ENCODE measurements around the gene GNB1.
A peak's percentile ranks its signal among the peaks of the same experiment; 100 is the strongest.
"Not testable (repeated sequence)": the region's sequence is repeated elsewhere in the genome, so short reads cannot be mapped to it uniquely, and the experiment has no call there.

Gene GNB1

GRCh38 chr1:1892079-1892762 is 1.3 kb upstream of the GNB1 start:
- peaks cover 59% of the 10 kb centered on the region for H3K4me1 Mint-ChIP-seq (ENCODE audit: low read depth)
- H3K4me3 Mint-ChIP-seq = peak overlapping the region; percentile 88
- no peaks in the 10 kb centered on the region for H3K9me3 Mint-ChIP-seq
- peaks cover 12% of the 10 kb centered on the region for H3K36me3 Mint-ChIP-seq (ENCODE audit: low read depth)
- H3K27me3 Mint-ChIP-seq = no peaks in the 10 kb centered on the region
- H3K27ac Mint-ChIP-seq = peak overlapping the region; percentile 72

GRCh38 chr1:1891349-1892078 is 627 bp upstream of the GNB1 start:
- Mint-ChIP-seq H3K27me3 (no peaks in the 10 kb centered on the region), H3K36me3 (ENCODE audit: low read depth) (peaks cover 12% of the 10 kb centered on the region), H3K9me3 (no peaks in the 10 kb centered on the region), H3K4me3 (peak overlapping the region; percentile 88), H3K27ac (peak overlapping the region; percentile 72), H3K4me1 (ENCODE audit: low read depth) (peaks cover 64% of the 10 kb centered on the region)

- Mint-ChIP-seq H3K27ac (peak overlapping the region; percentile 85), H3K27me3 (no peaks in the 10 kb centered on the region), H3K9me3 (no peaks in the 10 kb centered on the region), H3K4me1 (ENCODE audit: low read depth) (peaks cover 59% of the 10 kb centered on the region), H3K36me3 (ENCODE audit: low read depth) (peaks cover 16% of the 10 kb centered on the region), H3K4me3 (peak overlapping the region; percentile 86)
These were observed 911 bp downstream of the GNB1 start for GRCh38 chr1:1889847-1890505.

DNA sequence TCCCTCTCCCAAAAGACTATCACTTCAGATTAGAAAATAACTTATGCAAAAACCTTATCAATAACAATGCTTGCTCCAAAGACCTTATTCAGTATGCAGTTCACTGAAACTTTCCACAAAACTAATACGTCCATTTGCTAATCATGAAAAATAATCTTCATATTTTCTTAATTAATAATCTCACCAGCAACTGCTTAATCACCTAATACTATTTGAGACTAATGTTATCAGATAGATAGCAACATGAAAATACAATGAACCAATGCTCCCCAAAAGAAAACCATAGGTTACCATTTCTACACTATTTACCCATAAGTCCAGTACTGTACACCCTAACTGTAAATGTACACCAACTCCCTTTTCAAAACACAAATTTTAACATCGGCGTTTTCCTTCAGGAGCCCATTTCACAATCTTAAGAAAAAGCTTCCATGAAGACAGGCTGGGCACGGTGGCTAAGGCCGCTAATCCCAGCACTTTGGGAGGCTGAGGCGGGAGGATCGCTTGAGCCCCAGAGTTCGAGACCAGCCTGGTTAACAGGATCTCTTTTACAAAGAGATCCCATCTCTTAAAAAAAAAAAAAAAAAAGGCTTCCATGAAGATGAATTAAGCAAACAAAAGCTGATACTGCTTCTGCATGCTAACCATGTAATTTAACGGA is 1.7 kb downstream of the GNB1 start:
- peak overlapping the region; percentile 86 for H3K4me3 Mint-ChIP-seq
- H3K27ac Mint-ChIP-seq = peak overlapping the region; percentile 85
- peaks cover 54% of the 10 kb centered on the region for H3K4me1 Mint-ChIP-seq (ENCODE audit: low read depth)
- no peaks in the 10 kb centered on the region for H3K9me3 Mint-ChIP-seq
- H3K36me3 Mint-ChIP-seq (ENCODE audit: low read depth) = peaks cover 16% of the 10 kb centered on the region
- H3K27me3 Mint-ChIP-seq = no peaks in the 10 kb centered on the region

DNA sequence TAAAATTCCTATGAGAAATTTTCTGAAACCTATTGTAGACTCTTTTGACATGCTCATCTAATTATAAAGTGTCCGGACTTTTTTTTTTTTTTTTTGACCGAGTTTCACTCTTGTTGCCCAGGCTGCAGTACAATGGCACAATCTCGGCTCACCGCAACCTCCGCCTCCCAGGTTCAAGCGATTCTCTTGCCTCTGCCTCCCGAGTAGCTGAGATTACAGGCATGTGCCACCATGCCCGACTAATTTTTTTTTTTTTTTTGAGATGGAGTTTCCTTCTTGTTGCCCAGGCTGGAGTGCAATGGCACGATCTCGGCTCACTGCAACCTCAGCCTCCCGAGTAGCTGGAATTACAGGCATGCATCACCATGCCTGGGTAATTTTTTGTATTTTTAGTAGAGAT is 7.0 kb downstream of the GNB1 start:
- peaks cover 71% of the 10 kb centered on the region for H3K4me1 Mint-ChIP-seq (ENCODE audit: low read depth)
- H3K4me3 Mint-ChIP-seq, H3K27me3 Mint-ChIP-seq, H3K9me3 Mint-ChIP-seq, H3K27ac Mint-ChIP-seq: not testable (repeated sequence)
- peaks cover 36% of the 10 kb centered on the region for H3K36me3 Mint-ChIP-seq (ENCODE audit: low read depth)

- H3K9me3 Mint-ChIP-seq = no peaks in the 10 kb centered on the region
- peaks cover 41% of the 10 kb centered on the region for H3K36me3 Mint-ChIP-seq (ENCODE audit: low read depth)
- peaks cover 71% of the 10 kb centered on the region for H3K4me1 Mint-ChIP-seq (ENCODE audit: low read depth)
- peak overlapping the region; percentile 35 for H3K4me3 Mint-ChIP-seq
- no peaks in the 10 kb centered on the region for H3K27me3 Mint-ChIP-seq
- H3K27ac Mint-ChIP-seq = no peak overlapping the region
These were observed 7.6 kb downstream of the GNB1 start for GRCh38 chr1:1883092-1883873.

DNA sequence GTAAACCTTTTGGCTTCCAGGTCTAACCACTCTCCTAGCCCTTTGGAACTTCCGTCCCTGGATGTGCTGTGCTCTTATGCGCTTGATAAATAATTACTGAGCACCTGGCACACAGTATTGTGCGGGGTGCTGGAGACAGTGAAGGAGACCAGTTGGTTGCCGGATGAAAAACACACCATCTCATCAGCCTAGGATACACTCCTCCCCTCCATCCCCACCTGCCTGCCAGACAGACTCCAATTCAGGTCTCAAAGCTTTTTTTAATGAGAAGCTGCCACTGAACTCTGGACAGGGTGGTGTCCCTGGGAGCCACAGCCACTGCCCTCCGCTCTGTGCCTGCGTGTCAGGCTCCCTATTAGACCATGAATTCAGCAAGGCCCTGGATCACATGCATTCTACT is 9.2 kb downstream of the GNB1 start:
- Mint-ChIP-seq H3K27me3 (no peaks in the 10 kb centered on the region), H3K4me1 (ENCODE audit: low read depth) (peaks cover 70% of the 10 kb centered on the region), H3K4me3 (no peak overlapping the region), H3K36me3 (ENCODE audit: low read depth) (peaks cover 45% of the 10 kb centered on the region), H3K27ac (peak overlapping the region; percentile 70), H3K9me3 (no peaks in the 10 kb centered on the region)

DNA sequence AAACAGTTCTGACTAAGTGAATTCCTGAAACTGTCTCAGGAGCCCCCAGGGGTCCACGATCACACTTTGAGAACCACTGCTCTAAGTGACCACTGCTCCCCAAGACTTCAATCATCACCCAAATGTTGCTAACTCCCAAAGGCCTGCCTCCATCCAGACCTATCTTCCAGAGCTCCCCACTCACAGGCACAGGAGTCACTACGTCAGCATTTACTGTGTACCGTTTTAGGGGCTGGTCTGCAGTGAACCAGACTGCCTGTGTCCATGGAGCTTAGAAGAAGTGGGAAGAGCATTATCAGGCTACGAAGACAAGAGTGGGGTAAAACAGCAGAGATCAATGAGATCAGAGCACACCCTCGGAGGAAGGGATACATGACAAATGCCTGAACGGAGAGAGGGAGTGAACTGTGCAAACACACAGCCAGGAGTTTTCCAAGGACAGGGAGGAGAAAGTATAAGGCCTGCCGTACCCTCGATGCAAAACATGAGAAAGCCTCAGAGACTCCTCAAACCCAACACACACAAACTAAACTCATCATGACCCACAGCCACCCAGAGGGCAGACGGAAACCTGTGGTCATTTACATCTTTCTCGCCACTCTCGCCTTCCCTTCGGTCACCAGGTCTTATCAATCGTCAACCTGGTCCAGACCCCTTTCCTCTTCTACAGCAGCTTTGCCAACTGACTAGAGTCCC is 10.1 kb downstream of the GNB1 start:
- Mint-ChIP-seq H3K36me3 (ENCODE audit: low read depth) (peaks cover 50% of the 10 kb centered on the region), H3K4me3 (no peak overlapping the region), H3K27ac (peak overlapping the region; percentile 10), H3K27me3 (no peaks in the 10 kb centered on the region), H3K4me1 (ENCODE audit: low read depth) (peaks cover 74% of the 10 kb centered on the region), H3K9me3 (no peaks in the 10 kb centered on the region)

GRCh38 chr1:1879942-1880341 is 10.9 kb downstream of the GNB1 start:
- Mint-ChIP-seq H3K4me1 (ENCODE audit: low read depth) (peaks cover 82% of the 10 kb centered on the region), H3K9me3 (no peaks in the 10 kb centered on the region), H3K27me3 (no peaks in the 10 kb centered on the region), H3K4me3 (no peak overlapping the region), H3K27ac (no peak overlapping the region), H3K36me3 (ENCODE audit: low read depth) (peaks cover 58% of the 10 kb centered on the region)

DNA sequence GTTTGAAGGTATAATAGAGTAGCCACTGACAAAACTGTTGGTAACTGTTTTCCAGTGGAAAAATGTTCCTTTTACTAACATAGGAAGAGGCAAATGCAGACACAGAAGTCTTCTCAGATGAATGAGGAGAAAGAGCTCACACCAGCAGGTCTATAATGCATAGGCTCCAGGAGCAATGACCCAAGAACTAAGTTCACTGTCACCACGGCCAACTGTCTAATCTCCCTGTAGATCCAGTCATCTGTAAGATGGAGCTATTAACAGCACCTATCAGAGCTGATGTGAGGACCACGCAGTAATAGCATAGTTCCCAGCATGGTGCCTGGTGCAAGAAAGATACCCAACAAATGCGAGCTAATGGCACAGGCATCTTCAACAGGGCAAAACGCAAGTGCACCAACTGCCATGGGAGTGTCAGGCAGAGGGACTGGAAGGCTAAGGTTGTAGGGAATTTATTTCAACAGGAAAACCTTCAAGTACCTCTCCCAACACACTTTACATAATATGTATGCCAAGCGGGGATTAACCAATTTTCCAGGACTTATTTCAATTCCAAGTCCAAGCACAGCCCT is 12.9 kb downstream of the GNB1 start:
- peaks cover 82% of the 10 kb centered on the region for H3K4me1 Mint-ChIP-seq (ENCODE audit: low read depth)
- peak overlapping the region; percentile 74 for H3K27ac Mint-ChIP-seq
- peak overlapping the region; percentile 28 for H3K4me3 Mint-ChIP-seq
- H3K27me3 Mint-ChIP-seq = no peaks in the 10 kb centered on the region
- H3K36me3 Mint-ChIP-seq (ENCODE audit: low read depth) = peaks cover 56% of the 10 kb centered on the region
- no peaks in the 10 kb centered on the region for H3K9me3 Mint-ChIP-seq

DNA sequence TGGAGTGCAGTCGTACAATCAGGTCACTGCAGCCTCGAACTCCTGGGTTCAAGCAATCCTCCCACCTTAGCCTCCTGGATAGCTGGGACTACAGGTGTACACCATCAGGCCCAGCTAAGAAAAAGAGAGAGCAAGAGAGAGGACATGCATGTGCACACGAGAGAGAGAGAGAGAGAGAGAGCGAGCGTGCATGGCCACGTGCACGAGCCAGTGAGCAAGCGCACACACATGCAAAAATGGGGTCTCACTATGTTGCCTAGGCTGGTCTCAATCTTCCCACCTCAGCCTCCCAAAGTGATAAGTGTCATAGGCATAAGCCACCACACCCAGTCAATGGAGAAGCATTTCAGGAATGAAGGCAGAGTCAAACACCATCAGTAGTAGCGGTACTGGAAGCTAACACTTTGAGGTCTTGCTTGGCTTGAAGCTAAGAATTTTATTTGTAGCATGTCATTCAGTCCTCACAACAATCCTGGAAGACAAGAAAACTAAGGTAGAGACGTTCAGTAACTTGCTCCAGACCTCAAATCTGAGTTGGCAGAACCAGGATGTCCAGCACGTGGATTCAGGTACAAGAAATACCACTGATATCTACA is 14.5 kb downstream of the GNB1 start:
- H3K27me3 Mint-ChIP-seq = no peaks in the 10 kb centered on the region
- no peaks in the 10 kb centered on the region for H3K9me3 Mint-ChIP-seq
- peaks cover 67% of the 10 kb centered on the region for H3K36me3 Mint-ChIP-seq (ENCODE audit: low read depth)
- peak overlapping the region; percentile 59 for H3K4me3 Mint-ChIP-seq
- peaks cover 85% of the 10 kb centered on the region for H3K4me1 Mint-ChIP-seq (ENCODE audit: low read depth)
- H3K27ac Mint-ChIP-seq = peak overlapping the region; percentile 92

- H3K4me3 Mint-ChIP-seq = peak overlapping the region; percentile 59
- H3K27me3 Mint-ChIP-seq = no peaks in the 10 kb centered on the region
- H3K36me3 Mint-ChIP-seq (ENCODE audit: low read depth) = peaks cover 65% of the 10 kb centered on the region
- H3K9me3 Mint-ChIP-seq = no peaks in the 10 kb centered on the region
- H3K4me1 Mint-ChIP-seq (ENCODE audit: low read depth) = peaks cover 82% of the 10 kb centered on the region
- peak overlapping the region; percentile 92 for H3K27ac Mint-ChIP-seq
These were observed 15.0 kb downstream of the GNB1 start for GRCh38 chr1:1875932-1876331.

- H3K27ac Mint-ChIP-seq = no peak overlapping the region
- no peaks in the 10 kb centered on the region for H3K27me3 Mint-ChIP-seq
- no peaks in the 10 kb centered on the region for H3K9me3 Mint-ChIP-seq
- H3K4me3 Mint-ChIP-seq = no peak overlapping the region
- H3K36me3 Mint-ChIP-seq (ENCODE audit: low read depth) = peaks cover 69% of the 10 kb centered on the region
- peaks cover 80% of the 10 kb centered on the region for H3K4me1 Mint-ChIP-seq (ENCODE audit: low read depth)
These were observed 16.0 kb downstream of the GNB1 start for GRCh38 chr1:1874901-1875300.

Data from stimulated activated naive CD8-positive, alpha-beta T cell treated with anti-CD3 and anti-CD28 coated beads, Interleukin-15, Interleukin-2, amounts not matched to agents 100 ng/mL and 50 ng/mL, for 24 hours (primary cell).